Erythroblast (primary cell): Measurements from ENCODE around the gene SOX6.

Experiments used
- GATA1 ChIP-seq: IDR thresholded peaks from 2 replicates; pipeline ENCODE4 v1.6.1; 2011; ENCODE audit warnings: low read depth, mild to moderate bottlenecking, control low read depth, low read length, moderate library complexity
- POLR2A ChIP-seq: IDR thresholded peaks from 2 replicates; pipeline ENCODE4 v1.6.1; 2011; ENCODE audit warnings: mild to moderate bottlenecking, low read length

GRCh38 chr11:16382186-16382585 lies 25.8 kb upstream of the SOX6 start:
- peak; percentile 58 for TF ChIP-seq POLR2A
- no peak for TF ChIP-seq GATA1
